Right lobe of liver (tissue), 4 donors: Measurements from ENCODE around the gene KRTAP4-7.

Experiments
- CTCF ChIP-seq, 4 donors: fragments of 200-600 bp in 3 of 4; fragments of 450-650 bp in 1 of 4; IDR thresholded peaks; one replicate each; pipeline versions ENCODE4 v1.5.1 to v1.8.0; 2016 to 2022; ENCODE audit warnings: antibody characterized with exemption in 4 of 4, mild to moderate bottlenecking in 2 of 4
- POLR2A ChIP-seq: fragments of 450-650 bp; IDR thresholded peaks from one replicate; pipeline ENCODE4 v1.6.1; 2017; ENCODE audit warnings: antibody characterized with exemption, mild to moderate bottlenecking
- donor health status: DM: no; HTN: no; CAD: no.
- donor health status: DM: no; HTN: no; CAD: no.
- donor health status: DM: no; HTN: yes; CAD: no.

GRCh38 chr17:41096055-41096454, 12.1 kb downstream of the KRTAP4-7 start:
- TF ChIP-seq CTCF (IDR thresholded peaks at IDR 0.05): no peak
- no peak for TF ChIP-seq POLR2A
